GM12878 (cell line): Measurements from ENCODE around the gene ANKMY1. TPM values are rescaled to one million over a fixed set of nuclear protein-coding genes. Genes with fewer than 3 reads are reported as not detected.

Source experiments
- ATAC-seq: fragments of 200-7000 bp; cut with Tn5 transposase; 3 replicates; pipeline ENCODE4 v1.9.1; 2020; ENCODE audit warnings: mild to moderate bottlenecking, moderate library complexity
- BruUV-seq: library from RNA; stranded (reverse); fragments of 400-500 nt; replicated peaks from 2 replicates; lab custom pipeline; 2021; lab: Mats Ljungman, UMichigan
- CTCF ChIA-PET: fragments of 300-600 bp; sonication (Branson Sonifier 250); formaldehyde crosslinking; extraction: SDS; loops from one replicate; lab custom pipeline; 2021; ENCODE audit warnings: inconsistent platforms; lab: Yijun Ruan, JAX
- POLR2A ChIA-PET: fragments of 350-600 bp; formaldehyde crosslinking; extraction: SDS; loops from one replicate; lab custom pipeline; 2021; ENCODE audit warnings: inconsistent platforms; lab: Charles Lee
- RAD21 ChIA-PET: fragments of 300-600 bp; sonication (Branson Sonifier 250); formaldehyde crosslinking; loops from one replicate; lab custom pipeline; 2023; ENCODE audit warnings: antibody characterized with exemption; ENCODE audit not compliant: unreplicated experiment; lab: Charles Lee
- SMC1A ChIA-PET: fragments of 300-600 bp; sonication (Branson Sonifier 250); formaldehyde crosslinking; loops from one replicate; lab custom pipeline; 2023; ENCODE audit not compliant: unreplicated experiment, uncharacterized antibody; lab: Charles Lee
- DNase-seq: peaks from one replicate; pipeline ENCODE4 v3.0.0-alpha.2; 2011; ENCODE audit warnings: low read depth, low spot score
- FAIRE-seq: peaks from 3 replicates; lab custom pipeline; 2011; peaks lifted over from hg19 to GRCh38; lab: Jason Lieb, UNC
- H2AFZ ChIP-seq: 2 replicates; pipeline ENCODE4 v1.6.0; 2011; ENCODE audit warnings: low read depth, low read length, control low read depth; ENCODE audit not compliant: control insufficient read depth
- H3K27ac ChIP-seq: 2 replicates; pipeline ENCODE4 v1.5.1; 2011; ENCODE audit warnings: control low read depth; ENCODE audit not compliant: control insufficient read depth, insufficient read depth
- H3K27me3 ChIP-seq, 2 experiments: replicated peaks in 1 of 2; 2 replicates each; pipeline versions ENCODE4 v1.6.0 to v1.6.1; 2011; ENCODE audit warnings: low read length in 1 of 2; ENCODE audit not compliant: control insufficient read depth in 2 of 2, insufficient read depth in 2 of 2
- H3K36me3 ChIP-seq, 2 experiments: 2 replicates each; pipeline ENCODE4 v1.5.1; 2011; ENCODE audit warnings: low read length in 1 of 2; ENCODE audit not compliant: control insufficient read depth in 2 of 2, insufficient read depth in 2 of 2
- H3K4me1 ChIP-seq: 2 replicates; pipeline ENCODE4 v1.6.1; 2011; ENCODE audit warnings: mild to moderate bottlenecking, low read length, moderate library complexity, mixed read lengths; ENCODE audit not compliant: control insufficient read depth, insufficient read depth
- H3K4me2 ChIP-seq: 2 replicates; pipeline ENCODE4 v1.6.0; 2011; ENCODE audit warnings: control low read depth; ENCODE audit not compliant: control insufficient read depth, insufficient read depth
- H3K4me3 ChIP-seq: fragments of 200-600 bp; sonication (generic); 2 replicates; pipeline ENCODE4 v1.5.1; 2016
- H3K79me2 ChIP-seq: 2 replicates; pipeline ENCODE4 v1.6.0; 2011; ENCODE audit warnings: low read length; ENCODE audit not compliant: control insufficient read depth, insufficient read depth
- H3K9ac ChIP-seq: 2 replicates; pipeline ENCODE4 v1.8.0; 2011; ENCODE audit warnings: low read length, control low read depth, mixed read lengths; ENCODE audit not compliant: control insufficient read depth, insufficient read depth
- H3K9me3 ChIP-seq: replicated peaks from 3 replicates; pipeline ENCODE4 v1.5.1; 2011; ENCODE audit warnings: mild to moderate bottlenecking, low read length; ENCODE audit not compliant: control insufficient read depth, insufficient read depth
- H4K20me1 ChIP-seq: 2 replicates; pipeline ENCODE4 v1.6.0; 2011; ENCODE audit not compliant: control insufficient read depth, insufficient read depth
- BHLHE40 ChIP-seq, 2 experiments: fragments of 450-650 bp in 1 of 2; IDR thresholded peaks; 2 replicates each; pipeline ENCODE4 v1.6.1; 2011 to 2017; ENCODE audit warnings: low read depth in 2 of 2, borderline replicate concordance in 1 of 2, improper control_type of control experiment in 1 of 2, low read length in 1 of 2, mild to moderate bottlenecking in 1 of 2
- EGR1 ChIP-seq, 2 experiments: IDR thresholded peaks; 1 replicate in 1 of 2; 2 replicates in 1 of 2; pipeline ENCODE4 v1.6.1; 2011 to 2012; ENCODE audit warnings: low read depth in 2 of 2, low read length in 2 of 2, borderline replicate concordance in 1 of 2, mild to moderate bottlenecking in 1 of 2, moderate library complexity in 1 of 2
- FOS ChIP-seq: IDR thresholded peaks from 3 replicates; pipeline ENCODE4 v1.6.1; 2011; ENCODE audit warnings: borderline replicate concordance; ENCODE audit not compliant: insufficient read length; ENCODE audit errors: extremely low read depth
- MTA2 ChIP-seq: fragments of 450-650 bp; IDR thresholded peaks from 2 replicates; pipeline ENCODE4 v1.6.1; 2016; ENCODE audit warnings: low read depth, mild to moderate bottlenecking, moderate library complexity
- POLR2A ChIP-seq: IDR thresholded peaks from 2 replicates; pipeline ENCODE4 v1.6.1; 2011; ENCODE audit warnings: low read depth, mild to moderate bottlenecking, low read length
- TCF12 ChIP-seq: IDR thresholded peaks from 2 replicates; pipeline ENCODE4 v1.6.1; 2011; ENCODE audit warnings: low read depth, mild to moderate bottlenecking, low read length
- WGBS: methylation state at CpG from one replicate; pipeline ENCODE4 v1.1.6; 2016; ENCODE audit warnings: low lambda C conversion rate; ENCODE audit not compliant: insufficient replicate concordance, insufficient coverage; ENCODE audit errors: missing lambda C conversion rate; 5-methylcytosine and 5-hydroxymethylcytosine counted together
- in situ Hi-C: fragments of 300-500 bp; cut with MboI; formaldehyde crosslinking; loops from 9 replicates; pipeline ENCODE4 v1.14.3; 2018; ENCODE audit warnings: mixed read lengths
- intact Hi-C: fragments of 100-400 bp; cut with micrococcal nuclease; formaldehyde crosslinking; loops from one replicate; pipeline ENCODE4 v1.14.2; 2022; ENCODE audit not compliant: unreplicated experiment
- polyA plus RNA-seq, 11 experiments: library from polyadenylated mRNA; depleted of rRNA in 4 of 11; unstranded in 6 of 11; stranded (reverse) in 5 of 11; fragments of >200 nt; fragmentation: Nextera tagmentation in 4 of 11; fragmentation: Illumina TruSeq in 1 of 11; extraction: Ambion mirVana in 4 of 11; extraction: Trizol in 1 of 11; gene quantifications; 1 replicate in 1 of 11; 2 replicates in 10 of 11; pipeline versions ENCODE4 v1.2.1 to v1.2.3, GENCODE V29; 2011 to 2016; ENCODE audit warnings: inconsistent platforms in 2 of 11, missing spikeins in 2 of 11, low read depth in 1 of 11
- total RNA-seq, 4 experiments: library from RNA; depleted of rRNA in 3 of 4; stranded (reverse); fragments of >200 nt in 3 of 4; fragmentation: Illumina TruSeq in 1 of 4; extraction: Trizol in 1 of 4; gene quantifications; 2 replicates each; pipeline versions ENCODE4 v1.2.1 to v1.2.3, GENCODE V29; 2013 to 2021
- TF ChIP-seq, protein P1 (sequence below): IDR thresholded peaks from 2 replicates; pipeline ENCODE4 v1.6.1; 2011; ENCODE audit warnings: borderline replicate concordance, low read depth, mild to moderate bottlenecking, moderate library complexity, mixed read lengths, low read length; ENCODE audit not compliant: insufficient read depth; ENCODE audit errors: extremely low read length
- TF ChIP-seq, protein P2 (sequence below): fragments of 450-650 bp; IDR thresholded peaks from 2 replicates; pipeline ENCODE4 v1.6.1; 2018; ENCODE audit warnings: mild to moderate bottlenecking, low read depth, moderate library complexity; ENCODE audit not compliant: partially characterized antibody
- TF ChIP-seq, protein P3 (sequence below): IDR thresholded peaks from 2 replicates; pipeline ENCODE4 v1.6.1; 2012; ENCODE audit warnings: improper control_type of control experiment, low read depth, low read length; ENCODE audit not compliant: insufficient replicate concordance
- TF ChIP-seq, protein P4 (sequence below): fragments of 450-650 bp; IDR thresholded peaks from 2 replicates; pipeline ENCODE4 v1.6.1; 2014; ENCODE audit warnings: mild to moderate bottlenecking
- TF ChIP-seq, protein P5 (sequence below): IDR thresholded peaks from 2 replicates; pipeline ENCODE4 v1.6.1; 2012; ENCODE audit warnings: low read length, inconsistent platforms

Gene ANKMY1
- total and polyA plus RNA-seq, 10 of the 15 experiments (the other 5 are each of a cell fraction or from before 2014, with no cell fraction given): 1.1 to 15.3 (median 11.1) TPM

DNA sequence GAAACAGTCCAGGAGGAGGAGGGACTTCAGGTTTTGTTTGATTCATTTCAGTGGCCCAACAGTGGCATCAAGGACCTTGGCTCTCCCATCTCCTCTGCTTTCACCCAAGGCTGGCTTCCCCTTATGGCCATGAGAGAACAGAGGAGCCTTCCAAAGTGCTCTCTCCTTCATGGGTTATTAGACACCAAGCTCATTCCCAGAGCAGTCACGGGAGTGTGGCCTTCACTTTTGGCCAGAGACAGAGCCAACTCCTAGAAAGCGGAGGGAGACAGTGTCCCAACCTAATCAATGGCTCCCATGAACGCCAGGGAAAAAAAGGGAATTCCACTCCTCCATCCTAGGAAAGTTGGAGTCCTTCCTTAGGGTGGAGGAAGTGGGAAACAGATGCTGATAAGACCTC lies 1.5 kb upstream of the ANKMY1 start:
- H3K9me3 ChIP-seq: no peaks in the 10 kb centered on the region
- peak overlapping the region; percentile 96 for H3K27ac ChIP-seq
- H3K4me2 ChIP-seq: peak overlapping the region; percentile 99
- H3K9ac ChIP-seq: peak overlapping the region; percentile 96
- in situ Hi-C loops (no loop called here), intact Hi-C loops (no loop called here)
- no peak for DNase-seq
- peaks cover 0 to 12% of the 10 kb centered on the region in 2 experiments; a peak in 2 of 4 replicates for H3K36me3 ChIP-seq
- H4K20me1 ChIP-seq: no peaks in the 10 kb centered on the region
- POLR2A ChIA-PET: interaction anchor here (0.8 to 1.9 kb wide), 3 partner anchors 25 to 90 kb away, joined by 3 to 7 read pairs (median 5); partner anchors contain the start of gene CAPN10
- WGBS: 43% methylated on average over 3 of the region's 3 CpGs
- RAD21 ChIA-PET: interaction anchor here (11.7 kb wide), 1 partner anchor 25 kb away, joined by 206 read pairs; the partner anchor contains the start of gene CAPN10
- H3K4me1 ChIP-seq: peaks cover 32% of the 10 kb centered on the region
- H3K4me3 ChIP-seq: peak overlapping the region; percentile 66
- ATAC-seq: no peak
- no peaks in the 10 kb centered on the region for H3K27me3 ChIP-seq
- H3K79me2 ChIP-seq: peaks cover 45% of the 10 kb centered on the region
- SMC1A ChIA-PET: interaction anchor here (0.6 to 12.1 kb wide), 3 partner anchors 10 to 27 kb away, joined by 3 to 124 read pairs (median 3); partner anchors contain the start of gene CAPN10
- no peak for FAIRE-seq
- no TSS peak for BruUV-seq
- H2AFZ ChIP-seq: no peak overlapping the region
- CTCF ChIA-PET: interaction anchor here (1.3 to 7.9 kb wide), 3 partner anchors 9 to 45 kb away, joined by 3 to 45 read pairs (median 5); no protein-coding TSS in a partner anchor
- TF ChIP-seq TCF12 (no peak), POLR2A (no peak), FOS (no peak), BHLHE40 (IDR thresholded peaks at IDR 0.05; ENCODE audit: borderline replicate concordance in 1 of 2, low read depth in 2 of 2, low read length in 1 of 2) (no peak), EGR1 (IDR thresholded peaks at IDR 0.05; ENCODE audit: borderline replicate concordance in 1 of 2, low read depth in 2 of 2, low read length in 2 of 2) (no peak), MTA2 (no peak)
- TF ChIP-seq, protein P1, sequence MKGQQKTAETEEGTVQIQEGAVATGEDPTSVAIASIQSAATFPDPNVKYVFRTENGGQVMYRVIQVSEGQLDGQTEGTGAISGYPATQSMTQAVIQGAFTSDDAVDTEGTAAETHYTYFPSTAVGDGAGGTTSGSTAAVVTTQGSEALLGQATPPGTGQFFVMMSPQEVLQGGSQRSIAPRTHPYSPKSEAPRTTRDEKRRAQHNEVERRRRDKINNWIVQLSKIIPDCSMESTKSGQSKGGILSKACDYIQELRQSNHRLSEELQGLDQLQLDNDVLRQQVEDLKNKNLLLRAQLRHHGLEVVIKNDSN: no peak
- TF ChIP-seq, protein P2, sequence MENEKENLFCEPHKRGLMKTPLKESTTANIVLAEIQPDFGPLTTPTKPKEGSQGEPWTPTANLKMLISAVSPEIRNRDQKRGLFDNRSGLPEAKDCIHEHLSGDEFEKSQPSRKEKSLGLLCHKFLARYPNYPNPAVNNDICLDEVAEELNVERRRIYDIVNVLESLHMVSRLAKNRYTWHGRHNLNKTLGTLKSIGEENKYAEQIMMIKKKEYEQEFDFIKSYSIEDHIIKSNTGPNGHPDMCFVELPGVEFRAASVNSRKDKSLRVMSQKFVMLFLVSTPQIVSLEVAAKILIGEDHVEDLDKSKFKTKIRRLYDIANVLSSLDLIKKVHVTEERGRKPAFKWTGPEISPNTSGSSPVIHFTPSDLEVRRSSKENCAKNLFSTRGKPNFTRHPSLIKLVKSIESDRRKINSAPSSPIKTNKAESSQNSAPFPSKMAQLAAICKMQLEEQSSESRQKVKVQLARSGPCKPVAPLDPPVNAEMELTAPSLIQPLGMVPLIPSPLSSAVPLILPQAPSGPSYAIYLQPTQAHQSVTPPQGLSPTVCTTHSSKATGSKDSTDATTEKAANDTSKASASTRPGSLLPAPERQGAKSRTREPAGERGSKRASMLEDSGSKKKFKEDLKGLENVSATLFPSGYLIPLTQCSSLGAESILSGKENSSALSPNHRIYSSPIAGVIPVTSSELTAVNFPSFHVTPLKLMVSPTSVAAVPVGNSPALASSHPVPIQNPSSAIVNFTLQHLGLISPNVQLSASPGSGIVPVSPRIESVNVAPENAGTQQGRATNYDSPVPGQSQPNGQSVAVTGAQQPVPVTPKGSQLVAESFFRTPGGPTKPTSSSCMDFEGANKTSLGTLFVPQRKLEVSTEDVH: no peak
- TF ChIP-seq, protein P3, sequence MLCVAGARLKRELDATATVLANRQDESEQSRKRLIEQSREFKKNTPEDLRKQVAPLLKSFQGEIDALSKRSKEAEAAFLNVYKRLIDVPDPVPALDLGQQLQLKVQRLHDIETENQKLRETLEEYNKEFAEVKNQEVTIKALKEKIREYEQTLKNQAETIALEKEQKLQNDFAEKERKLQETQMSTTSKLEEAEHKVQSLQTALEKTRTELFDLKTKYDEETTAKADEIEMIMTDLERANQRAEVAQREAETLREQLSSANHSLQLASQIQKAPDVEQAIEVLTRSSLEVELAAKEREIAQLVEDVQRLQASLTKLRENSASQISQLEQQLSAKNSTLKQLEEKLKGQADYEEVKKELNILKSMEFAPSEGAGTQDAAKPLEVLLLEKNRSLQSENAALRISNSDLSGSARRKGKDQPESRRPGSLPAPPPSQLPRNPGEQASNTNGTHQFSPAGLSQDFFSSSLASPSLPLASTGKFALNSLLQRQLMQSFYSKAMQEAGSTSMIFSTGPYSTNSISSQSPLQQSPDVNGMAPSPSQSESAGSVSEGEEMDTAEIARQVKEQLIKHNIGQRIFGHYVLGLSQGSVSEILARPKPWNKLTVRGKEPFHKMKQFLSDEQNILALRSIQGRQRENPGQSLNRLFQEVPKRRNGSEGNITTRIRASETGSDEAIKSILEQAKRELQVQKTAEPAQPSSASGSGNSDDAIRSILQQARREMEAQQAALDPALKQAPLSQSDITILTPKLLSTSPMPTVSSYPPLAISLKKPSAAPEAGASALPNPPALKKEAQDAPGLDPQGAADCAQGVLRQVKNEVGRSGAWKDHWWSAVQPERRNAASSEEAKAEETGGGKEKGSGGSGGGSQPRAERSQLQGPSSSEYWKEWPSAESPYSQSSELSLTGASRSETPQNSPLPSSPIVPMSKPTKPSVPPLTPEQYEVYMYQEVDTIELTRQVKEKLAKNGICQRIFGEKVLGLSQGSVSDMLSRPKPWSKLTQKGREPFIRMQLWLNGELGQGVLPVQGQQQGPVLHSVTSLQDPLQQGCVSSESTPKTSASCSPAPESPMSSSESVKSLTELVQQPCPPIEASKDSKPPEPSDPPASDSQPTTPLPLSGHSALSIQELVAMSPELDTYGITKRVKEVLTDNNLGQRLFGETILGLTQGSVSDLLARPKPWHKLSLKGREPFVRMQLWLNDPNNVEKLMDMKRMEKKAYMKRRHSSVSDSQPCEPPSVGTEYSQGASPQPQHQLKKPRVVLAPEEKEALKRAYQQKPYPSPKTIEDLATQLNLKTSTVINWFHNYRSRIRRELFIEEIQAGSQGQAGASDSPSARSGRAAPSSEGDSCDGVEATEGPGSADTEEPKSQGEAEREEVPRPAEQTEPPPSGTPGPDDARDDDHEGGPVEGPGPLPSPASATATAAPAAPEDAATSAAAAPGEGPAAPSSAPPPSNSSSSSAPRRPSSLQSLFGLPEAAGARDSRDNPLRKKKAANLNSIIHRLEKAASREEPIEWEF: no peak
- TF ChIP-seq, protein P4, sequence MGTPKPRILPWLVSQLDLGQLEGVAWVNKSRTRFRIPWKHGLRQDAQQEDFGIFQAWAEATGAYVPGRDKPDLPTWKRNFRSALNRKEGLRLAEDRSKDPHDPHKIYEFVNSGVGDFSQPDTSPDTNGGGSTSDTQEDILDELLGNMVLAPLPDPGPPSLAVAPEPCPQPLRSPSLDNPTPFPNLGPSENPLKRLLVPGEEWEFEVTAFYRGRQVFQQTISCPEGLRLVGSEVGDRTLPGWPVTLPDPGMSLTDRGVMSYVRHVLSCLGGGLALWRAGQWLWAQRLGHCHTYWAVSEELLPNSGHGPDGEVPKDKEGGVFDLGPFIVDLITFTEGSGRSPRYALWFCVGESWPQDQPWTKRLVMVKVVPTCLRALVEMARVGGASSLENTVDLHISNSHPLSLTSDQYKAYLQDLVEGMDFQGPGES: no peak
- TF ChIP-seq, protein P5, sequence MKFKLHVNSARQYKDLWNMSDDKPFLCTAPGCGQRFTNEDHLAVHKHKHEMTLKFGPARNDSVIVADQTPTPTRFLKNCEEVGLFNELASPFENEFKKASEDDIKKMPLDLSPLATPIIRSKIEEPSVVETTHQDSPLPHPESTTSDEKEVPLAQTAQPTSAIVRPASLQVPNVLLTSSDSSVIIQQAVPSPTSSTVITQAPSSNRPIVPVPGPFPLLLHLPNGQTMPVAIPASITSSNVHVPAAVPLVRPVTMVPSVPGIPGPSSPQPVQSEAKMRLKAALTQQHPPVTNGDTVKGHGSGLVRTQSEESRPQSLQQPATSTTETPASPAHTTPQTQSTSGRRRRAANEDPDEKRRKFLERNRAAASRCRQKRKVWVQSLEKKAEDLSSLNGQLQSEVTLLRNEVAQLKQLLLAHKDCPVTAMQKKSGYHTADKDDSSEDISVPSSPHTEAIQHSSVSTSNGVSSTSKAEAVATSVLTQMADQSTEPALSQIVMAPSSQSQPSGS: no peak
